ENCODE results near the gene BAG3. TPM values are rescaled to one million over a fixed set of nuclear protein-coding genes. Genes with fewer than 3 reads are reported as not detected.

Gene BAG3
- total and polyA plus RNA-seq, 10 donors = 2.1 to 36.0 (median 16.7) TPM

- WGBS, 5 donors = 60 to 81% (median 79%) methylated on average over 1 of the region's 1 CpG
- Histone ChIP-seq H3K27ac (no peak overlapping the region), H3K4me3 (no peak overlapping the region), H3K27me3 (replicated peaks in 1 of 7) (no peaks in the 10 kb centered on the region), H3K36me3 (no peaks in the 10 kb centered on the region), H3K4me1 (no peaks in the 10 kb centered on the region), H3K9me3 (no peaks in the 10 kb centered on the region)
- no peak for DNase-seq
- TF ChIP-seq POLR2A (IDR thresholded peaks at IDR 0.05) (no peak), CTCF (IDR thresholded peaks at IDR 0.05 in 8 of 11, conservative IDR thresholded peaks at IDR 0.05 in 3 of 11) (no peak), POLR2AphosphoS5 (IDR thresholded peaks at IDR 0.05) (no peak)
- intact Hi-C loops (cut with DNase I; ENCODE audit: low total_unique reads) = no loop called here
Measured at GRCh38 chr10:119634219-119634544, 17.0 kb upstream of the BAG3 start.

DNA sequence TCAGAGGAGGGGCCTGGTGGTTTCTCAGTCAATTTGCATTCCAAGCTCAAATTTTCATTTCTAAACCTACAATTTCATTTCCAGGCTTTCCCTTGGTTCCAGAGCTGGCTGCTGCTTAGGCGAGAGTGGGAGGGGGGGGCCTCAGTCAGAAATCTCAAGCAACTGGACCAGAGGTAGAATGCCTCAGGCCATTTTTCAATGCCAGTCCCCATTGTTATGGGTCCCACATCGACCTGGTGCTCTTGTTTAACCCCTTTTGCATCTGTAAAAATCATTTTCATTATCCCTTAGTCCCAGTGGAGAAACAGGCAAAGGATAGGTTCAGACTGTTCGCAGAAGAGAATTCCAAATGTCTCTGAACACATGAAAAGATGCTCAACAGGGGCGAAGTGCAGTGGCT lies 13.5 kb upstream of the BAG3 start:
- intact Hi-C loops (cut with DNase I; ENCODE audit: low total_unique reads) = no loop called here
- Histone ChIP-seq H3K4me1 (peaks cover 0 to 5% (median 0%) of the 10 kb centered on the region in 6 donors), H3K9me3 (no peaks in the 10 kb centered on the region), H3K36me3 (no peaks in the 10 kb centered on the region), H3K27me3 (replicated peaks in 1 of 7) (no peaks in the 10 kb centered on the region), H3K4me3 (no peak overlapping the region), H3K27ac (no peak overlapping the region)
- 71 to 76% (median 73%) methylated on average over 4 of the region's 4 CpGs for WGBS, 5 donors
- DNase-seq = peak; percentile 15
- TF ChIP-seq POLR2AphosphoS5 (IDR thresholded peaks at IDR 0.05) (no peak), POLR2A (IDR thresholded peaks at IDR 0.05) (no peak), CTCF (IDR thresholded peaks at IDR 0.05 in 8 of 11, conservative IDR thresholded peaks at IDR 0.05 in 3 of 11) (no peak)

GRCh38 chr10:119638982-119639381 lies 12.2 kb upstream of the BAG3 start:
- 68 to 79% (median 78%) methylated on average over 7 of the region's 7 CpGs for WGBS, 5 donors
- intact Hi-C loops (cut with DNase I; ENCODE audit: low total_unique reads) = no loop called here

DNA sequence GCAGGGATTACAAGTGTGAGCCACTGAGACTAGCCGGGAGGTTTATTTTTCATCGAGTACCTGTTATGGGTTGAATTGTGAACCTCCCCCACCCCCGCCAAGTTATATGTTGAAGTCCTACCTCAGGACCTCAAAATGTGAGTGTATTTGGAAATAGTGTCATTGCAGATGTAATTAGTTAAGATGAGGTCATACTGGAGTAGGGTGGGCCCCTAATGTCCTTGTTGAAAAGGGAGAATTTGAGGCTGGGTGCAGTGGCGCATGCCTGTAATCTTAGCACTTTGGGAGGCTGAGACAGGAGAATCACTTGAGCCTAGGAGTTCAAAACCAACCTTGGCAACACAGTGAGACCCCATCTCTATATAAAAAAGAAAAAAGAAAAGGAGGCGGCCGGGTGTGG lies 10.8 kb upstream of the BAG3 start:
- 92 to 98% (median 96%) methylated on average over 6 of the region's 6 CpGs for WGBS, 5 donors
- no peak overlapping the region for H3K4me3 ChIP-seq
- H3K9me3 ChIP-seq = peaks cover 0 to 16% (median 13%) of the 10 kb centered on the region in 8 donors
- H3K4me1 ChIP-seq = peaks cover 0 to 14% (median 0%) of the 10 kb centered on the region in 6 donors
- H3K36me3 ChIP-seq = no peaks in the 10 kb centered on the region
- H3K27me3 ChIP-seq (replicated peaks in 1 of 7) = no peaks in the 10 kb centered on the region
- intact Hi-C loops (cut with DNase I; ENCODE audit: low total_unique reads) = no loop called here
- no peak overlapping the region for H3K27ac ChIP-seq
- peak; percentile 8 for DNase-seq
- TF ChIP-seq CTCF (IDR thresholded peaks at IDR 0.05 in 8 of 11, conservative IDR thresholded peaks at IDR 0.05 in 3 of 11) = no peak
- no peak for TF ChIP-seq POLR2A (IDR thresholded peaks at IDR 0.05)
- no peak for TF ChIP-seq POLR2AphosphoS5 (IDR thresholded peaks at IDR 0.05)

More at GRCh38 chr10:119638982-119639381, 12.2 kb upstream of the BAG3 start:
- no peaks in the 10 kb centered on the region for H3K36me3 ChIP-seq
- DNase-seq = no peak
- peaks cover 0 to 2% (median 0%) of the 10 kb centered on the region in 8 donors for H3K9me3 ChIP-seq
- no peaks in the 10 kb centered on the region for H3K27me3 ChIP-seq (replicated peaks in 1 of 7)
- TF ChIP-seq CTCF (IDR thresholded peaks at IDR 0.05 in 8 of 11, conservative IDR thresholded peaks at IDR 0.05 in 3 of 11) (no peak), POLR2AphosphoS5 (IDR thresholded peaks at IDR 0.05) (no peak), POLR2A (IDR thresholded peaks at IDR 0.05) (no peak)
- no peak overlapping the region for H3K27ac ChIP-seq
- H3K4me3 ChIP-seq = no peak overlapping the region
- H3K4me1 ChIP-seq = peaks cover 0 to 14% (median 0%) of the 10 kb centered on the region in 6 donors
